Left forelimb (tissue), 1 donor: ENCODE data around the gene RPP25L.

Experiments used
- DNase-seq: peaks from one replicate; pipeline ENCODE4 v3.0.0-alpha.2; 2018; ENCODE audit warnings: low spot score

Gene RPP25L

DNA sequence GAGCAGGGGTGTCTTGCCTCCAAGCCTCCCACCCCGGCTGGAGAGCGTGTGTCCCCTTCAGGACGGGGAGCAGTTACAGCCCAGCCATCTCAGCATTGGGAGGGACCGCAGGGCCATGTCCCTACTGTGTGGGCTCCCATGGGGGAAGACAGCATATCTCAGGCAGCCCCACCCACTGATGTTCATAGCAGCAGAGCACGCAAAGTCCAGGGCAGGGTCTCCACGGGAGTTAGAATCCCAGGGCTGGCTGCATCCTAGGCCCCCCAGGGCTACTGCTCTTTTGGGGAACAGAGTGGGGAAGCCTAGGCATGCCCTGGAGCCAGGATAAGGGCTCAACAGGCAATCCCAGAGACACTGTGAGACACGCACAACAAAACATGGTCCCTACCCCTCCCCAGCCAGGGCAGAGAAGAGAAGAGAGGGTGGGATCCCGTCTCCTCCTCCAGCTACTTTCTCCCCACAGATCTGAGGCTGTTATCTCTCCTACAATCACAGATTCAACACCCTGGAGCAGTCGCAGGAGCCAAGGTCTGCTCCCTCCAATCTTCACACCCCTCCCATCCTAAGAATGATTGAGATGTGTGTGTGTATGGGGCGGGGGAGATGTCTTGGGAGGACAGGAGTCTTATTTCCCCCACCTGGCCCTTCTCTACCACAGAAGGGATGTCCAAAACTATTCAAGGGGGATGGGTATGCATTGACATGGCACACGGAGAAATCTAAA lies 25.8 kb downstream of the RPP25L start:
- DNase-seq: no peak

DNA sequence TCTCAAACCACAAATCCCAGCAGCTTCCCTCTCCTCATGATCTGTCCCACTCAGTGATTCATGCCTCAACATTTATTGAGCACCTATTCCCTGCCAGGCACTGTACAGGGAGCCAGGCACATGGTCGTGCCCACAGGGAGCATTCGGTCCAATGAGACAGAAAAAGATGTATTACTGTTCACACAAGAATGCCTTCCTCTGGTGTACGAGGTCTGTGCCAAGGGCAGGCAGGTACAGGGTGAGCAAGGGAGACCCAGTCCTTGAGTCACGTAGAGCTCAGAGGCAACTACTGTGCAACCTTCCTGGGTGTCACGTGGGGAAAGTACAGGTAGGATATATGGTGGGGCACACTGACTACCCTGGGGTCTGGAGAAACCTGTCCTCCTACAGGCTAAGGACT lies 26.9 kb downstream of the RPP25L start:
- DNase-seq: no peak

DNA sequence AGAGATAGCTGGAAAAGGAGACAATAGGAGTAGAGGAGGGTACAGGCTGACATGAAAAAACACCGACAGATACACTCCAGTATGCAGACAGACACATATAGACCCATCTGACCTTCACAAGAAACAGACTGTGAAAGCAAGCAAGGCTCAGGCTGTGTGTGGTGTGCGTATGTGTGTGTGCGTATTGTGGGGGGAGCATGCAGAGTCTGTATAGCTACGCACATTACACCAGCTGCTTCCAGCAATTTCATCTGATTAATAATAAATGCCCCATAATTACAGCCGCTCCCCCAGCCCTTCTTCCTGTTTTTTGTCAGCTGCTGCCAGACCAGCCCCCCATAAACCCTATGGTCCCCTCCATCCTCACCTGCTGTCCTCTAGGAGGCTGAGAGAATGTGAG lies 29.1 kb downstream of the RPP25L start:
- no peak for DNase-seq

DNA sequence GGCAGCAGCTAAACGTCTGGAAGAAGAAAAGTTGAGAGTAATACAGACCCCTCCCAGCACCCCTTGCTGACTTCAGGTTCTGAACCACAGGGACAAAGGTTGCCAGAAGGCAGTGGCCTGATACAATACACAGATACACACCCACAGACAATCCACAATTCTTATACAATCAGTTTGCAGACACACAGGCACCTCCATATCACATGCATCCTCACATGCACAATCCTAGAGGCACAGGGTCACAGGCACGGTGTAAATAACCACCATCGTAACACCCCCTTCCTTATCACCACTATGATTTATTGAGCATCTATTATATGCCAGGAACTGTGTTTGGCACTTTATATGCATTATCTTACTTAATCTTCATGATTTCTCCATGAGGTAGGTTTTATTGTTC lies 30.6 kb downstream of the RPP25L start:
- DNase-seq: no peak

DNA sequence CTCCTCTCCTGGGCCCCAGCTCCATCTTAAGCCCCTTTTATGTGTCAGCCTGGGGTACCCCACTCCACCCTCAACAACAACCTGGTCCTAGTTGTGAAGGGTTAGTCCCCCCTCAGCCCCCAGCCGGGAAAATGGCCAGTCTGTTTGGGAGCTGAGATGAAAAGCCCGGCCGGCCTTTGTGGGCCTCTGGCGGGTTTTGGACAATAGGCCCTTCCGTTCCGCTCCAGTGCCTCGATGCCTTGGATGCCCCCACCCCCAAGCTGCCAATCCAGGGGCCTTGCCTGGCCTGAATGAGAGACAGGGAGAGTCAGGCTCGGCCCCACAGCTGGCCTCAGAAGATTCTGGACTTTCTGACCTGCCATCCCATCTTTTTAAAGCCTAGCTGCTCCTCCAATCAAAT lies 31.5 kb downstream of the RPP25L start:
- DNase-seq: no peak

DNA sequence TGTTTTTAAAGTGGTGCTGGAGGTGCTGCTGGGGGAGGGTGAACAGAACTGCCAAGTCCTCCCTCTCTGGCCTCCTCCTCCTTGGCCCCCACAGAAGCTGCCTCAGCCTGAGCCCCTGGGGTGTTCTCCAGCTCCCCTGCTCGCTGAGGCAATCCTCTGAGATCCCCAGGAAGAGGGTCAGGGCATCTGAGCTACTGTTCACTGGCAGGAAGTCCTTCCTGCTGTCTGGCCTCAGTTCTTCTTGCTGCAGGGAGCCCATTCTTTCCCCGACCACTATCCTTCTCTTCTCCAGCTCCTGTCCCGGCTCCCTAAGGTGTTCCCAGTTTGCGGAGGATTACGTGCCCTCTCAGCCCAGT lies 32.1 kb downstream of the RPP25L start:
- no peak for DNase-seq

DNA sequence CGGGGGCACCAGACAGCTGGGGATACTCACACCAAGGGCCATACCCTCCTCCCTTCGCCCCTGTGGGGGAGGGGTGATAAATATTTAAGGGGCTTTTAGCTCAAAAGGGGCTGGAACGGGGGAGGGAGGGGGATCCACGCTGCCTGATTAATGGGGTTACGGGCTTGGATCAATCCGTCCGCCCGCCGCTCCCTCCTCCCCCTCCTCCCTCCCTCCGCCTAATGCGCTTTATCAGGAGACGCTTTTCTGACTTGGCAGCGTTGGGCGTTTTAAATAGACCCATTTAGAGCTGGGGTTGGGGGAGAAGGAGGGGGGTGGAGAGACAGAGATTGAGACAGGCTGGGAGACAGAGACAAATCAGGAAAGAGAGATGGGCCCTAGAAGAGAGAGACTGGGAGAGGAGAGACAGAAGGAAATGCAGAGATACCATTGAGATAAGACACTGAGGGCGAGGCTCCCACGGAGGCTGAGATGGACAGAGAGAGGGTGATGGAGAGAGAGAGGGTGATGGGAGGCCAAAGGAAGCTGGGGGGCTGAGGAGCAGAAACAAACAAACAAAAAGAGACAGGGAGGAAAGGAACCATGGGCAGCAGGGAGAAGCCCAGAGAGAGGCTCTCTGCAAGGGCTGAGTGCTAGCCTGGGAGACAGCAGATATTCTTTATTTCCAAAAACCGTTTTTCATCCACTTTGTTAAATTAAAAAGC lies 32.6 kb downstream of the RPP25L start:
- DNase-seq: no peak

DNA sequence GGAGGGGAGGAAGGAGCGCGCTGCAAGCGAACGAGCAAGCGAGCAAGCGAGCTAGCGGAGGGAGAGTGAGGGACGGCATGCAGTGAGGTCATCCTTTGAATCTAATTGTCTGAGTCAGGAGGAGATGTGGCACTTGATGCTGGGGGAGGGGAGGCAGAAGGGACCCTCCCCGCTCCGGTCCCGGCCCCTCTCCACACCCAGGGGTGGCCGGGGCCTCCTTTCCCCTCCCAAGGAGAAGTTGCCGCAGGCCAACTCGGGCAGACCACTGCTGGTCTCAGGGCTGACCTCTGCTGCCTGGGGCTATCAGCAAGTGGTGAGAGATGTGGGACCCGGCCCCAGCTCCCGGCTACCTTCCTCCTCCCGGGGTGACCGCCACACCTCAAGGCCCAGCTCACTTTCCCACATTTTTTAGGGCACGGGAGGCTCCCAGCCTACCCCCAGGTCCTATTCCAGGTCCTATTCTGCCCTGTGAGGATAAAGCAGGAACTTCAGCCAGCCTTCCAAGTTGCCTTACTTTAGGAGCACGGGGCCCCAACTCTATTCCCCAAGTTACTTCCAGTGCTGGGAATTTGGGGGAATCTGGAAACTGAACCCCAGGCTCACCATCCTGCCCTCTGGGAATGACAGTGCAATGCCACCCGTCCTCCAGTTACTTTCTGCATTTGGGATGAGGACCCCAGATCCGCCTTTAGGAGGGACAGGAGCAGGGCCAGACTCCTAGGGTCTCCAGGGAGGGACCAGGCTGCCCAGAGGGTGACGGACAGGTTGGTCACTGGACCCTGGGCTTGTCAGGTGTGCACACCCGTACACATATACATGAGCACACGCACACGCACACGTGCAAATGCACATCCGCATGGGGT lies 33.4 kb downstream of the RPP25L start:
- no peak for DNase-seq

DNA sequence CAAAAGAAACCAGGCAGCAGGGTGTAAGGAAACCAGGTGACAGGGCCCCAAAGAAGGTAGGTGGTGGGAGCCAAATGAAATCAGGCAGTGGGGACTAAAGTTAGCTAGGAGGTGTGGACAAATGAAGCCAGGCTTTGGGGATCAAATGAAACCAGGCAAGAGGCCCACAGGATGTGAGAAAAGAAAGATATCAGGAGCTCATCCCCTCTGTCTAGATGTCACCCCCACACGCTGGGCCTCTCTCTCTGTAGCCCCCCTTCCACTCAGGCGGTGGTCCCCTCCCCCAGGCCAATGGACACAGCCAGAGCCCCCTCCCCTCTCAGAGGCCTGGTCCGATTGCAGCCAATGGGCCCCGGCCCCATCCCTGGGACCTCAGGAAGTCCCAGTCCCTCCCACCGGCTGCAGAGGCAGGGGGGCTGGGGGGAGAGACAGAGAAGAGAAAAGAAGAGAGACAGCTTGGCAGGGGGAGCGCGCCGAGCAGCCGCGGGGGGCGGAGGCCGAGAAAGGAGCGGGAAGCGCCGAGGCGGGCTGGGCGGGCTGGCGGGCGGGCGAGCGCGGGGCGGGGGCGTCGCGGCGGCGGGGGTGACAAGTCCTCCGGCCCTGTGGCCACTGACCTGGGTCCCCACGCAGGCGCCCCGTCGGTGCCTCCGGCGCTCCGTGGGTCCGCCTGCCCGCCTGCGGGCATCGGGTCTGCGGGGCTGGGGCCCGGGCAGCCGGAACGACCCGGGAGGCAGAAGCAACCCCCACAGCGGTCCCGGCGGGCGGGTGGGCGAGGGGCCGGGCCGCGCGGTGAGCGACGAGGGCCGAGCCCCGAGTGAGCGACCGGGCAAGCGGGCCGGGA lies 34.3 kb downstream of the RPP25L start:
- peak; percentile 86 for DNase-seq

DNA sequence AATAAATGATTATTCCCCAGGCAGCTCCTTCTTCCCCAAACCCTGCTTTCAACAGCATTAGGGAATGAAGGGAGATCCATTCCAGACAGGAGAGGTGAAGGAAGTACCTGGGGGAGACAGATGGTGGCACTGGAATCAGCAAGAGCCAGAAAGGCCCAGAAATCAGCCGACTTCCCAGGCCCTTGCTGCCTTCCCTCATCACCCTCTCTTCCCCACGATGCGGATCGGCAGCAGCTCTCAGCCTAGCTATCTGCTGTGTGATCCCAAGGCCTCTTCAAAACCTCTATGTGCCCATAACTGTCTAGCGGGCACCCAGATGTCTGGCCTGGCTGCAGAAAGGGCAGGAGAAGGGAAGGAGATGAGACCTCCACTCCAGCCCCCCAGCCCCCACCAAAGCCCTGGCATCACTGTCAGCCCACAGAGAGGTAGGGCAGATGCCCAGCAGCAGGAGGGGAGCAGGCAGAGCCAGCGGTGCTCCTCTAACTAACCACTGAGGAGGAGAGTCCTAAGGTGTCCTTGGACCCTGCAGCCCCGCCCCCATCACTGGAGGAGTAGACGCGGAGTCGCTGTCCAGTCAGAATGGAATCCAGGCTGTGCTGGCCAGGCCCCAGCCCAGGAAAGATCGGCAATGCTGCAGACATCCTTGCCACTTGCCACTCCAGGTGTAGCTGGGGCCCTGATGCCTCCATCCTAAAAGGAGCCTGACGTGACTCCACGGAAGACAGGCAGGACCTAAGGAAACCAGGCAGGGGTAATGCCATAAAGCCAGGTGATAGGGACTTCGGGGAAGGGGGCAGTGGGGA lies 35.1 kb downstream of the RPP25L start:
- no peak for DNase-seq

DNA sequence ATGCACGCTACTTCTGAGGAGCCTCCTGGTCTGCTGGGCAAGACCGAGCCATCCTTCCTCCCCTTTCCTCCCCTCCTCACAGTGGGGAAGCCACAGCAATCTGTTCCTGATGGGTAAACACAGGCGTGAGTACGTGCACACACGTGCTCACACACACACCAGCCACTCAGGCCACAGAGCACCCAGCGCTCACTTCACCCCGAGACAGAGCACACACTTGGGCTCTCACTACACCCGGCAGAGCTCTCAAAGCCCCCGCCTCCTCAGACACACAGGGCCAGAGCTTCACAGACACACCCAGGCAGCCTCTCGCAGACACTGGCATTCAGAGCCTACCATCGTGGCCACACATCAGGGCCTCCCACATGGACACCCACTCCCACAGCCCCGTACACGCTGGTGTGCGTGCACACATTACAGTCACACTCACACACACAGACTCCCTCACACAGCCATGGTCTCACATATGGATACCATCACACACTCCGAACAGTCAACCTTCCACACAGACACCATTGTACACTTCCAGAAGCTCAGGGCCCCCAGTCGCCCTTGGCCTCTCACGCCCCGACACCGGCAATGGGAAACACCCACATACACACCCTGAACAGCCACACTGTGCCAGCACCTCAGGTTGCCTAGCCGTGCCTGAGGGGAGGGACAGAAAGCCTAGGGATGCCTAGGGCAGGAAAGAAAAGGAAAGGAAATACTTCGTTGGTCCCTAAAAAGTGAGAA lies 35.9 kb downstream of the RPP25L start:
- DNase-seq: no peak

DNA sequence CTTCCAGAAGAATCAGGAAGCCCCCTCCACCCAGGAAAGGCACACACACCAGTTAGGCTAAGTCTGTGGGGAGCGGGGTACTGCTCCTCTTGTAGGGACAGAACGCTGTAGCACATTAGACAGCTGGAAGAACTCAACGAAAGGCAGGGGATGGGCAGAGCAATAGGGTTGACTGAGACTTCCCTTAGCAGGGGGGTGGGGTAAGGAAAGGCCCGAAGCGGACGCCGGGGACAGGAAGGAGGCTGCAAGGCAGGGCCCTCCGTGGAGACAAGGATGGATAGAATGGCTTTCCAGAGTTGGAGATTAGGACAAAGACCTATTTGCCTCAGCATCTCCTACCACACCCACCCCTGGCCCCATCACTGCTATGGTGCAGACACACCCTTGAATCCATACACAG lies 36.7 kb downstream of the RPP25L start:
- no peak for DNase-seq

DNA sequence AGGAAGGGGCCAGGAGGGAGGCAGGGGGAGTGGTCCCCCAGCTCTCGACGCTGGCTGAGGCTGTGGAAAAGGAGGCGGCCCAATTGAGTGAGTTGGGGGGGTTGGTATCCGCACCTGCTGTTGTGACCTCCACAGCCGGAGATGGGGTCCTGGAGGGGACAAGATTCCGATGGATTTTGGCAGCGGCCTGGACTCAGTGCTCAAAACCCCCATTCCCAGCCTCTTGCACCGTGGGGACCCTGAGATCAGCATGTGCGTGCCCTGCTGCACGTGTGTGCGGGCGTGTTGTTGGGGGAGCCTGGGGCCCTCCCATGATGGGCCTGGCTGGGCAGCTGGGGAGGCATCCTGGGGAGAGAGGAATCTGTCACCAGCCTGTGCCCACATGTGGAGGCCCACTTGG lies 37.3 kb downstream of the RPP25L start:
- no peak for DNase-seq

DNA sequence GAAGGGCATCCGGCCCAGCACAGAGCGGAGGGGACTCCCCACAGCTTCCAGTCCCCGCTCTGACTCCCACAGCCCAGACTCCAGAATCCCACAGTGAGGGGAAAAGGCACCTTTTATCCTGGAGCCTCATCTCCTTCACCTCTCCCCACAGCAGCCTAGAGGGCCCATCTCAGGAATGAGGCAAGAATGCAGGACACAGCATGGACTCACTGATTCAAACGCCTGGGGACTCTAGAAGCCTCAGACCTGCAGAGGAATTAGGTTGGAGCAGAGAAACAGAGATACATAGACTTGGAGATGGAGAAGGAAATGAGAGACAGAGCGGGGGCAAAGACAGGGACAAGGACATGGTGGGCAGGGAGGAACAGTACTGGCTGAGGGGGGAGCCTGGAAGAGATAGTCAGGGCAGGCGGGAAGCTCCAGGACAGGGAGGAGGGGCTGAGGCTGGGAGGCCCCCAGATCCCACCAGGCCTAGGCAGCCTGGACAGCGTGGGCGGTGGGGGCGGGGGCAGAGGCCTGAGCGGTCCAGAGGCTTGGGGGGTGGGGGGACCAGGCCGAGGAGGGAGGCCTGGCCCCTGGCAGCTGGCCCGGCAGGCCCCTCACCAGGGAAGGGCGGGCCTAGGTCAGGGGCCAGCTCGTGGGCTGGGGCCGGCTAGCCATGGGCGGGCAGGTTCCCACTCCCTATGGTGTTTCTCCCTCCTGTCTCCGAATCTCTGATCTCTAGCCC lies 38.1 kb downstream of the RPP25L start:
- DNase-seq: no peak

DNA sequence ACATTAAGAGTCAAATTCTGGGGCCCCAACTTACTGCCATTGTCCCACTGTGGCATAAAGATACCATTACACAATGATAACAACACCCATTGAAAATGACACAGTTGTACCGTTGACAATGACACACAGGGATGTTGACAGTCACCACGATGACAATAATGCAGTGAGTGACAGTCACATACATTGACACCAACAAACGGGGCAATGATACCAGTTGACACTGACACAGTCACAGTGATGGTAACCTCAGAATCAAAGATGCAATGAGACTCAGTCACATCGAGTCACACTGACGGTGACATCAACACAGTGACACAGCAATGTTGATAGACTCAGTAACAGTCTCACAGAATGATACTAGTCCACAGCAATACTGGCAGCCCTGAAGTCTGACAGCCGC lies 39.3 kb downstream of the RPP25L start:
- no peak for DNase-seq

DNA sequence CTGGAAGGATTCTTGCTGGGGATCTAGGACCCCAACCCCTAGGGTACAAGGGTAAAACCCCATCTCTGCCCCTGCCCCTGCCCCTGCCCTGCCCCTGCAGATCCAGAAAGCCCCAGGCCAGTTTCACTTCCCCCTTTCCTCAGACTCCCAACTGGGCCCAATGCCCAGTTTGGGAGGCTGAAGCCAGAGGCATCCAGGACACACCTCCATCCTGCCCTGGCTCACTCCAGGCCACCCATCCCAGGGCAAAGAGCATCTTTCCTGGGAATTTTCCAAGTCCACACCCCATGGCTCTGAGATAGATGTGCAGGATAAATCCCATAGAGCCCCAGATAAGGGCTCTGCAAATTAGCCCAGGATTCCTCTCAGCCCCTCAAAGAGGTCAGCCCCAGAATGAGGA lies 39.8 kb downstream of the RPP25L start:
- no peak for DNase-seq

DNA sequence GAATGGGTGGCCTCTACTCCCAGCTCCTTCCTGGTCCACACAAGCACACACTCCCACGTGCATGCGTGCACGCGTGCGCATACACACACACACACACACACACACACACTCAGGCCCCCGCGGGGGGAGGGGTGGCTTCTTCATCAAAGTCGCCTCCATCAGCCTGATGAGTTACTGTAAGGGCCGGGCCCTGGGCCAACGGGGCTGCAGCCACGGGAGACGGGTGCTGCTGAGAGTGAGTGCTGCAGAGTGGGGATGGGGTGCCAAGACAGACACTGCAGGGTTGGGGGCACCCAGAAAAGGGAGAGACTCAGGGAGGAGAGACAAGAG lies 40.5 kb downstream of the RPP25L start:
- DNase-seq: no peak

DNA sequence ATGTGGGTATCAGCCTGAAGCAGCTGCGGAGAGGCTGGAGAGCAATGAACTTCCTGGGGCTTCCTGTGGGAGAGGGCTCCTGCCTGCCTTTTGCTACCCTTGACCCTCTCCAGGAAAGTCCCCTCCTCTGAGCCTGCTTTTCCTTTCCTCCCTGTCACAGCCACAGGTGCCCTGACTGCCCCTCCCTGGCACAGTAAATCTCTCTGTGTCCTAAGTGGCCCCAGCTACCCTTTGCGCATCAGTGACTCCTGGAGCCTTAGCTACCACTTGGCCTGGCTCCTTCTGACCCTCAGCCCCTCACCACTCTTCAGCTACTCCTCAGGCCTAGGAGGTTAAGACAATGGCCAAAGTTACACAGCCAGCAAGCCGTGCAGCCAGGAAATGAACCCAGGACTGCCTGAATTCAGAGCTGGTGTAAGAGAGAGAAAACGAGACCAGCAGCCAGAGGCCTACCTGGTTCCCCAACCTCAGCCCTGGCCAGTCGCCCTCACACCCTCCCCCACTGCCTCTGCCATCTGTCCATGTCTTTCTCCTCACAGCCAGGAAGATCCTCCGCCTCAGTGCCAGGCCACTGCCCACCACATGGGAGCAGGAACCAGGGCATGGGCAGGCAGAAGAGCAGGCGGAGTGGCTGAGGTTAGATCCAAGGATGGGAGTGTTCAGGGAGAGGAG lies 41.0 kb downstream of the RPP25L start:
- no peak for DNase-seq

DNA sequence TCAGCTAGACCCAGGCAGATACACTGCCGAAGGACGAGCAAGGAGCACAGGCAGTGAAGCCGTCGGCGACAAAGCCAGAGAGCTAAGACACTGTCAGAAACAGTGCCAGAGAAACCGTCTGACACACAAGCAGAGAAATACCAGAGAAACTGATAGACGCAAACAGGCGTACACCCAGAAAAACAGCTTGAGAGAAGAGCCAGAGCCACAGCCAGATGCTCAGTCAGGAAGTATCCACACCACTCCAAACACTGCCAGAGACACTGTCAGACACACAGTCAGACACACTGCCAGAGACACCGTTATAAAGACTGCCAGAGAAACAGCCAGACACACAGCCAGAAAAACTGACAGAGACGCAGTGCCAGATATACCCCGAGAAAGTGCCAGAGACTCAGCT lies 41.5 kb downstream of the RPP25L start:
- DNase-seq: no peak
